Measurements from ENCODE around the gene ARID1A. TPM values are rescaled to one million over a fixed set of nuclear protein-coding genes. Genes with fewer than 3 reads are reported as not detected.
"Not testable (repeated sequence)": the region's sequence is repeated elsewhere in the genome, so short reads cannot be mapped to it uniquely, and the experiment has no call there.

ARID1A gene
- total and polyA plus RNA-seq, 4 donors: 12.2 to 31.9 (median 20.2) TPM

- Histone ChIP-seq H3K4me3 (ENCODE audit: low read depth in 1 of 3, low read length in 3 of 3) (no peak overlapping the region), H3K36me3 (ENCODE audit: control insufficient read depth in 4 of 4, insufficient read depth in 3 of 4, low read depth in 1 of 4, low read length in 3 of 4) (peaks cover 2 to 3% (median 3%) of the 10 kb centered on the region in 4 donors), H3K27ac (ENCODE audit: low read depth in 1 of 2, low read length in 2 of 2) (no peak overlapping the region), H3K9ac (ENCODE audit: low read depth in 1 of 2, low read length in 2 of 2) (no peak overlapping the region), H3K9me3 (ENCODE audit: control insufficient read depth in 4 of 4, low read length in 3 of 4) (no peaks in the 10 kb centered on the region), H3K27me3 (ENCODE audit: control insufficient read depth in 4 of 4, insufficient read depth in 4 of 4, low read length in 3 of 4) (no peaks in the 10 kb centered on the region), H3K4me1 (ENCODE audit: control insufficient read depth in 4 of 4, insufficient read depth in 4 of 4, low read length in 3 of 4) (peaks cover 26 to 54% (median 37%) of the 10 kb centered on the region in 4 donors)
- WGBS: 45% methylated on average over 1 of the region's 1 CpG
- no peak for DNase-seq (ENCODE audit: low spot score)
- TF ChIP-seq REST (IDR thresholded peaks at IDR 0.05): no peak
- TF ChIP-seq ATF3 (IDR thresholded peaks at IDR 0.05): no peak
- no peak for TF ChIP-seq RAD21 (IDR thresholded peaks at IDR 0.05)
- no peak for TF ChIP-seq EGR1 (IDR thresholded peaks at IDR 0.05; ENCODE audit: low read depth in 2 of 2)
- no peak for TF ChIP-seq FOXA2 (IDR thresholded peaks at IDR 0.05)
- TF ChIP-seq RXRA (IDR thresholded peaks at IDR 0.05): no peak
- no peak for TF ChIP-seq MAX (IDR thresholded peaks at IDR 0.05)
- no peak for TF ChIP-seq GABPA (IDR thresholded peaks at IDR 0.05 in 1 of 2, conservative IDR thresholded peaks at IDR 0.05 in 1 of 2)
- TF ChIP-seq ZBTB33 (IDR thresholded peaks at IDR 0.05): no peak
- TF ChIP-seq JUND (IDR thresholded peaks at IDR 0.05): no peak
- no peak for TF ChIP-seq NR2F2 (IDR thresholded peaks at IDR 0.05)
- no peak for TF ChIP-seq HNF4A (conservative IDR thresholded peaks at IDR 0.05)
- TF ChIP-seq YY1 (IDR thresholded peaks at IDR 0.05): no peak
- no peak for TF ChIP-seq TAF1 (conservative IDR thresholded peaks at IDR 0.05)
- TF ChIP-seq SP1 (IDR thresholded peaks at IDR 0.05): no peak
- no peak for TF ChIP-seq CTCF (IDR thresholded peaks at IDR 0.05; ENCODE audit: low read depth, low read length, missing input control)
- TF ChIP-seq HNF4G (IDR thresholded peaks at IDR 0.05): no peak
- TF ChIP-seq FOXA1 (IDR thresholded peaks at IDR 0.05): no peak
Measured at GRCh38 chr1:26724926-26725325, 29.1 kb downstream of the ARID1A start.

- not testable (repeated sequence) for H3K9me3 ChIP-seq (ENCODE audit: control insufficient read depth in 4 of 4, low read length in 3 of 4); H3K27me3 ChIP-seq (ENCODE audit: control insufficient read depth in 4 of 4, insufficient read depth in 4 of 4, low read length in 3 of 4); DNase-seq (ENCODE audit: low spot score); H3K27ac ChIP-seq (ENCODE audit: low read depth in 1 of 2, low read length in 2 of 2); H3K4me3 ChIP-seq (ENCODE audit: low read depth in 1 of 3, low read length in 3 of 3); H3K9ac ChIP-seq (ENCODE audit: low read depth in 1 of 2, low read length in 2 of 2)
- H3K36me3 ChIP-seq (ENCODE audit: control insufficient read depth in 4 of 4, insufficient read depth in 3 of 4, low read depth in 1 of 4, low read length in 3 of 4): peaks cover 0 to 10% (median 9%) of the 10 kb centered on the region in 4 donors
- 96% methylated on average over 14 of the region's 14 CpGs for WGBS
- peaks cover 26 to 53% (median 37%) of the 10 kb centered on the region in 4 donors for H3K4me1 ChIP-seq (ENCODE audit: control insufficient read depth in 4 of 4, insufficient read depth in 4 of 4, low read length in 3 of 4)
Measured at GRCh38 chr1:26725904-26726303, 30.1 kb downstream of the ARID1A start.
